DMS 273 (cell line): ENCODE data around the gene SUDS3.
A peak's percentile ranks its signal among the peaks of the same experiment; 100 is the strongest.
"Not testable (repeated sequence)": the region's sequence is repeated elsewhere in the genome, so short reads cannot be mapped to it uniquely, and the experiment has no call there.

Experiments used
- DNase-seq: peaks from one replicate; lab custom pipeline; 2025; ENCODE audit not compliant: unreplicated experiment; lab: John Stamatoyannopoulos, UW

Gene SUDS3

DNA sequence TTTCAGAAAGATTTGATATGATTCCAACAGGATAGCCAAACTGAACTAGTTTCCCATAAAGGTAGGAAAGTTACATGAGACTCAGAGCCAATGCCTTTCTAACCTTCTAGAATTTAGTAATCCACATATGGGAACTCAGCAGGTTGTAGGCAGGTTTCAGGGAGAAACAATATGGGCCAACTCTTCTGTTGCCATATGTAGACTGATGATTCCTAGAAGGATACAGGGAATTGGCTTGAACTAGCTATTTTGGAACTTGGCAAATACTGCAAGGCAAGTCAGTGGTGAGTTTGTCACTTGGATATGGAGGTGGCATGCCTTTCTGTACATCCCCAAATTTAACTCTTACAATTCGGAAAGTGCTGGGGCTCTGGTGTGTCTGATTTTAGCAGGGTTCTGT, 15.5 kb downstream of the SUDS3 start:
- DNase-seq = no peak

DNA sequence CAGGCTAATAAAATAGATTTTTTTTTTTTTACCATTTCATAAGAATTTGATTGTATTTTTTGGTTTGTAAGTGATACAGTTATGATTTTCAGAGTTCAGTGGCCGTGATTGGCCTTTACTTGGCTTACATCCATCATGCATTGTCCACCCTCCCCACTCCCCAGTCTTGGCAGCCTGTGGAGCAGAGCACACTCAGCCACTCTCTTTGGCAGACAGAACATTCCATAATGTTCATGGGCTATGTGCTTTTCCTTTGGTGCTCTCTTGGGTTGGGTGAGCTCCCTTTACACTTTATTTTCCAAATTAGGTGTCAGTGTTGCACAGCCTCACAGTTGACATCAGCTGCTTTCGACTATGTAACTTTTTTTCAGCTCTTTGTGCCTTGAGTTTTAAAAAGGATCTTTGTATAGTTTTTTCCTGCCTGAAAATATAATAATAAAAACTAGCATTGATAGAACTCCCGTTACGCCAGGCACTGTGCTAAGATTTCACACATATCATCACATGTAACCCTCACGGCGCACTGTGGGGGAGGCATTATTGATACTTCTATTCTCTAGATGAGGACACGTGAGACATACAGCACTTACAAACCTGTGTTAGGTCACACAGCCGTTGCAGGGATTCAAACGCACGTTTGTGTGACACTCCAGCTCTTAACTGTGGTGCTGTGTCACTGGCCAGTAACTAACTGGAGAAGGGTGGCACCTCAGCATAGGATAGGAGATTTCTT, 21.5 kb downstream of the SUDS3 start:
- no peak for DNase-seq

DNA sequence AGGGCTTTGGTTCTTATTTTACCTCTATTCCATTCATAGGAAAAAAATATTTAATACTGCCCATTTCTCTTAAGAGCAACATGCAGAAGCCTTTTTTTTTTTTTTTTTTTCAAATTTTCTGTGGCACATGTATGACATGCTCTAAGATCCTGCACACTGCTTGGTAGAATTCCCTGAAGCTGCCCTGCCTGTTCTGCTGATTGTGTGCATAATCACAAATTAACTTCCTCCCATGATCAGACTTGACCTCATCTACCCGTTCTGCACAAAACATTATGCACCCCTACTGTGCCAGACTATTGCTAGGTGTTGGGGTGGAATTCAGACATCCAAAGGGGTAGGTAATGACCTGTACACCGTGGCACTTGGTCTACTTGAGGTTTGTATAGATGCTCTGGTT, 22.2 kb downstream of the SUDS3 start:
- no peak for DNase-seq

DNA sequence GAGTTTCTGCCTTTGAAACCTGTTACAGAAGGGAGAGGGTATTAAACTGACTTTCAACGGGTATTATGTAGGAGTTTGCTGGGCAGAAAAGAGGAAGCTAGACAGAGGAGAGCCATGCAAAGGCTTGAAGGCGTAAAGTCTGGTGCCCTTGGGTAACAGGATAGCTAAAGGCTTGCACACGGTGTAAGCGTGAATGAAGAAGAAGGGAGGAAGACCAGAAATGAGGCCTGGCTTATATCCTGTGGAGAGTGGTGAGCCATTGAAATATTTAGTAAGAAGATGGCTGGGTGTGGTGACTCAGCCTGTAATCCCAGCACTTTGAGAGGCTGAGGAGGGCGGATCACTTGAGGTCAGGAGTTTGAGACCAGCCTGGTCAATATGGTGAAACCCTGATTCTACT, 22.6 kb downstream of the SUDS3 start:
- DNase-seq = no peak

DNA sequence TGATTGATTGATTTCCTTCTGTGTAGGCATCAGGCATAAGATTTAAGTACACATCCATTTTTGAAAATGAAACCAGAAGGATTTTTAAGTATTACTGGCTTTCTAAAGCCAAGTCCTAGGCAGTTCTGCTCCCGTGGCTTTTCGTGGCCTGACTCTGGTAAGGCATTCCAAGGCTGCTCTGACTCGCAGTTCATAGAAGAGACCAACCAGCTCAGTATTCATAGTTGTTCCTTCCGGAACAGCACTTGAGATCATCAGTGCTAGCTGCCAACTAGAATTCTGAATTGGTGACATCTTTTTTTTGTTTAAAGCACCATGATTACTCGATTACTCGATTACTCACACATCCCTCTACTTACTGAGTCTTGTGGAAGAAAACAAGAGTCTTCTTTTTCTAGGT, 25.9 kb downstream of the SUDS3 start:
- DNase-seq = no peak

DNA sequence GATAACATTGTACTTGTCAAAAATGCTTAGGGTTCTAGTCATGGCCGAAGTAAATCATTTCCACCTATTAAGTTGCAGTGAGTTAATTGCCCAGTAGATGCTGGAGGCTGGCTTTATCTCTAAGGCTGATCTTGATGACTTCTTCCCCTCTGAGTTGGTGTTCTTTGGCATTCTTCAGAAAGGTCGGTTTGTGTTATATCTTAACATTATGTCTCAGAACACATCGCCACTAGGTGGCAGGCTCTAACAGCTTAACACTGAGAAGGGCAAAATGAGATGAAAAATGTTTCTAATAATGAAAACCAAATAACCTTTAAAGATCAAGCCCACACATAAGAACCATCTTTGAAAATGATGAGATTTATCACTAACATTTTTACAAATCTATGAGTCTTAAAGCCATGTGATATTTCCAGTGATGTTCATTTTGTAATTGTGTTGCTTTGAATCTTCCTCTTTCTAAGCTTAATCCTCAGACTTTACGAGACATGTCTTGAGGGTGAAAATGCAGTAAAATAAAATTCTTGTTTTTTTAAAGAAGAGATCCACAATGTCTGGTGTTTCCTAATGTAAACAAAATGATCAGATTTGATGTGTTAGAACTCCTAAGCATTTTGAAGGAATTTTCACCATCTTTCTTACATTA, 28.6 kb downstream of the SUDS3 start:
- peak; percentile 67 for DNase-seq

DNA sequence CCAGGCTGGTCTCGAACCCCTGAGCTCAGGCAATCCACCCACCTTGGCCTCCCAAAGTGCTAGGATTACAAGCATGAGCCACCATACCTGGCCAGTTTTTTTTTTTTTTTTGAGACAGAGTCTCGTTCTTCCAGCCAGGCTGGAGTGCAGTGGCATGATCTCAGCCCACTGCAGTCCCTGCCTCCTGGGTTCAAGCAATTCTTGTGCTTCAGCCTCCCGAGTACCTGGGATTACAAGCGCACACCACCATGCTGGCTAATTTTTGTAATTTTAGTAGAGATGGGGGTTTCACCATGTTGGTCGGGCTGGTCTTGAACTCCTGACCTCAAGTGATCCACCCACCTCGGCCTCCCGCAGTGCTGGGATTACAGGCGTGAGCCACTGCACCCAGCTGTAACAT, 31.9 kb downstream of the SUDS3 start:
- not testable (repeated sequence) for DNase-seq

DNA sequence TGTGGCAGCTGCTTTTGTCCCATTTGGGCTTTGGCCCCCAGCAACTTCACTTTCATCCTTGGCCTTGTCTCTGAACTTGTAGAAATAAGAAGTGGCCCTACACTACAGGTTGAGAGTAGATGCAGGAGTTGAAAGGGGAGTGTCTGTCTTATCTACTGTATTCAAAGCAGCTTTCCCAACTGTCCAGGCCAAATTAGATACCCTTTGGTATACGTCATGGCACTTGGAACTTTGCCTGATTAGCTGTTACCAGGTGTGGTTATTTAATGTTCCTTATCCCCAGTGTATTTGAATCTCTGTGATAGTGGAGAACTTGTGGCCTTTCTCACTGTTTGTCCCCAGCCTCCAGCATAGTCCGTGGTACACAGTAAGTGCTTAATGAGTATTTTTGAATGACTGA, 33.5 kb downstream of the SUDS3 start:
- no peak for DNase-seq

DNA sequence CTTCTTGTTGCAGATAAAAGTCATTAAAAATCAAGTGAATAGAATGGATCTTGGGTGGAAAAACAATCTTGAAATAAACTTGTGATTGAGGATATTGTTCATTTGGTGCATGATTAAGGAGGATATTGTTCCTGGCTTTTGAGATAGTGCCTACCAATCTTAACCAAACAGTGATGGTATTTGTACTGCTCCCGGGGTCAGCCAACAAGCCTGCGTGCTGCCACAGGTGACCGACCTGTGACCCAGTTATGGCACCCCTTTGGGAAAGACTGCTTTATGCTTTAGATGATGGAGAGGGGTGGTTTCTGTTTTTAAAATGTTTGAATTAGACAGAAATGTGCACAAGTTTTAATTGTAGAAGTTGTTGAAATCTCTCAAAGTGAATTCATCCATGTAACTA, 41.6 kb downstream of the SUDS3 start:
- DNase-seq = no peak

DNA sequence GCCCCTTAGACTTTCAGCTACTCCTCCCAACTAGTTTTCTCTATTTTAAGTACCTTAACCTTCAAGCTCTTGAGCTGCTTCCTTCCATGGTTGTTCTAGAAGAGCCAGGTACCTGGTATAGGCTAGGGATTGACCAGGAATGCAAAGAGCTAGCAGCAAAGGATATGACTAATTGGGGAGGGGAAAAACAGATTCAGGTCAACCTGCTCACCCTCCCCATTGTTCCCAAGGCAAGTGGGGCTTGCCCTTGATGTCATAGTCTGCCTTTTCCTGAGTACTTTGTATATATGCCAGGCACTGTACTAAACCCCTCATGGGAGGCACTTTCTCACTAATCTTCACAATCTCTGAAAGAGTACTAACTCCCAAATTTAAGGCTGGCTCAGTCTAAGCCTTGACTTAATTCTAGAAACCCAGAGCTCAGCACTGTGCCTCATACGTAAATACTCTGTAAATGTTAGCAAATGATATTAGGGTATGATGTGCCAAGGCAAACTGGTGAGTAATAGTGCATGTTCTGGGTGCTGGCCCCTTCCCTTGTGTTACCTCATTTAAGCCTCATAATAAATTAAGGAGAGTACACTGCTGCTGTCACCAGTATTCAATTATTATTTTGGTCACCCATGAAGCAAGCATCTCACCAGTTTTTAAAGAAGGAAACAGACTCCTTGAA, 42.2 kb downstream of the SUDS3 start:
- no peak for DNase-seq

DNA sequence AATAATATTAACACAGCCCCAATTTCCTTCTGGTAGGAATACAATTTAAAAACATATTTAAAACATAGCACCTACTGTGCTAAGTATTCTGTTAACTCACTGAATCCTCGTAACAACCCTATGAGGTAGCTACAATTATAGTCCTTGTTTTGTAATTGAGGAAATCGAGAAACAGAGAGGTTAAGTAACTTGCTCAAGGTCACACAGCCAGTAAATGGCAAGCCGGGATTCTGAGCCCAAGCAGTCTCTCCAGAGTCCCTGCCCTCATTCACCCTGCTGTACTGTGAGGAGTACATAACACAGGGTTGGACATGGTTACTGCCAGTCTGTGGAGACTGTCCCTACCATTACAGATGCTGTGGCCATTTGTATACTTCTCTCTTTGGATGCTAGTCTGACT, 44.3 kb downstream of the SUDS3 start:
- no peak for DNase-seq

DNA sequence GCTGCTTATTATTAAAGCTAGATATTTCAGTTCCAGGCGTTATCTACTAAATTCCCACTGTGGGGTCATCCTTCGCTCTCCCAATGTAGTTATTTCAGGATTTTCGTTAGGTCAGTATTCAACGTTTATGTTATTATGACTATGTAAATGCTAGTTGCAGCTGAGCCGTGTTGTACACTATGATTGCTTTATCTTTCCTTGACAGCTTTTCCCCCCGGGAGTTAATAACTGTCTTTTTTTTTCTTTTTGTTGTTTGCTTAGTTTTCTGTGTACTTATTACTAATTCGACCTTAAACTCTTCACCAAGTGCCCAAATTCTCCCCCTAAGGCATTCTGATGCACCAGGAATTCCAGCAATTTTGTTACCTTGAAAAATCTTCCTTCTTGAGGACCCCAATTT, 48.5 kb downstream of the SUDS3 start:
- DNase-seq = no peak

DNA sequence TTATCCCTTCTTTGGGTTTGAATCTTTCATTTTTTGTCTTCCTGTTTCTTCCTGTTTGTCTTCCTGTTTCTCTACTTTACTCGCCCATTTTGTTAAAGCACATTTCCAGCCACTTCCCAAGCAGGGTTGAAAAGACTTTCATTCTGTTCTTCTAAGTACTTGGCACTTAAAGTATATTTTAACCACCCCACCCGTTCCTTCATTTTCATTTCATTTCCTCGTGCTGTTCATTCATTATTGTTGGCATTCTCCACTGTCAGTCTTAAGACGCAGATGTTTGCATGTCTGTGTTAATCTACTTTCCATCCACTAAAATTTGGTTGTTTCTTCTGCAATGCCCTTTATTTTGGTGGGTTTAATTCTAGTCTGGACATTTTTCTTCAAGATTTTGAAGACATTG, 49.0 kb downstream of the SUDS3 start:
- DNase-seq = no peak

DNA sequence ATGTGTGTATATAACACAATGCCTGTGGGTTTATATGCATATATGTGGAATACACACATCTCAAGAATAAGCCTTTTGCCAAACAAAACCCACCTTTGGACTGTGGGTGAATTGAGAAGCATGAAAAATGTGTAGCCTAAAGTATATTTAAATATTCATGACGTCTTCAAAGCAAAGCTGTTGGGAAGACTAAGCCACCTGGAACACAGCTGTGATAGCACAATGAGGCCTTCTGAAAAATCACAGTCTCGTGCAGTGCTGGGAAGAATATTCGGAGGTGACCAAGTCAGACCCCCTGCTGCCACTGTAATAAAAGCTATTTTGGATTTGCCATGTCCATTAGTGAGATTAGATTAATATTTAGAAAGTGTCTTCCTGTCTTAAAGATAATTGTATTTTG, 51.5 kb downstream of the SUDS3 start:
- DNase-seq = no peak

DNA sequence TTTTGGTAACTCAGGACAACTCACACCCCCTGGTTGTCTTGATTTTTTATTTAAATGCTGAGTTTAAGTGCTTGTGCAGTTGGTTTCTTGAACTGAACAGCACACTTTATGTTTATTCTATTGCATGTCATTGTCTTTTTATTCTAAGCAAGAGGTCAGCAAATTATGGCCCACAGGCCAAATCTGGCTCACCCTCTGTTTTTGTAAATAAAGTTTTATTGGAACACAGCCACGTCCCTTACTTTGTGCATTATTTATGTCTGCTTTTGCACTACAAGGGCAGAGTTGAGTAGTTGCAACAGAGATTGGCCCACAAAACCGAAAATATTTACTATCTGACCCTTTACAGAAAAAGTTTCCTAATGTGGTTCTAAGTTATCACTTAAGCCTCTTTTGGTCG, 52.3 kb downstream of the SUDS3 start:
- no peak for DNase-seq

DNA sequence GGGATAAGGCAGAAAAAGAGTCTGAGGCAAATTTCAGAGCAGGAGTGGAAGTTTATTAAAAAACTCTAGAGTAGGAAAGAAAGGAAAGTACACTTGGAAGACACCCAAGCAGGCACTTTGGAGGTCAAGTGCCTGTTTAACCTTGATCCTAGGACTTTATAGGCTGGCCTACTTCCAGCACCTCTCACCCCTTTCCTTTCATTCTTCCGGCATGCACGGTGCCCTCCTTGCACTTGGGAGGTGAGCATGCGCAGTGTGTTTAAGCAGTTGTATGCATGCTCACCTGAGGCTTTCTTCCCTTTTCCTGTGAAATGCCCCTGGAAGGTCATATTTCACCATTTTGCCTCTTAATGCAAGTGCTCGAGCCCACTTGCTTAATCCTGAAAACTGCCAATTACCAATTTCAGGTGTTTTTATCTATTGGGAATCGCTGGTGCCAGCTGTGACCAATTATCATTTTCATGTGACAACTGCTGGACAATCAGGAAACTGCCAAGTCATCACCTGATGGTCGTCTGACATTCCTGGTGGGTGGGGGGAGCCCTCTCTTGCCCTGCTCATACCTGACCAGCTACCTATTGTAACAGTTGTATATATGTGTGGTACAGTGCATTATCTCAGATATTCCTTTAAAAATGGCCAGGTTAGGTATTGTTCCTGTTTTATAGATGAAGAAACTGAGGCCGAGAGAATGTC, 53.5 kb downstream of the SUDS3 start:
- DNase-seq = no peak

DNA sequence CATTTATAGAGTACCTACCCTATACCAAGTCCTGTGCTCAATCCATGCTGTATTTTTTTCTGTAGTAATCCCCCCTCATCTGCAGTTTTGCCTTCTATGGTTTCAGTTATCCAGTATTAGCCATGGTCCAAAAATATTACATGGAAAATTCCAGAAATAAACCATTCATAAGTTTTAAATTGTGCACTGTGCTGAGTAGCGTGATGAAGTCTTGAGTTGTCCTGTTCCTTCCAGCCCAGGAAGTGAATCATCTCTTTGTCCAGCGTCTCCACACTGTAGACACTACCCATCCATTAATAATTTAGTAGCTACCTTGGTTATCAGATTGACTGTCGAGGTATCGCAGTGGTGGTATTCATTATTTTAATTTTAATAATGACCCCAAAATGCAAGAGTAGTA, 54.2 kb downstream of the SUDS3 start:
- no peak for DNase-seq

DNA sequence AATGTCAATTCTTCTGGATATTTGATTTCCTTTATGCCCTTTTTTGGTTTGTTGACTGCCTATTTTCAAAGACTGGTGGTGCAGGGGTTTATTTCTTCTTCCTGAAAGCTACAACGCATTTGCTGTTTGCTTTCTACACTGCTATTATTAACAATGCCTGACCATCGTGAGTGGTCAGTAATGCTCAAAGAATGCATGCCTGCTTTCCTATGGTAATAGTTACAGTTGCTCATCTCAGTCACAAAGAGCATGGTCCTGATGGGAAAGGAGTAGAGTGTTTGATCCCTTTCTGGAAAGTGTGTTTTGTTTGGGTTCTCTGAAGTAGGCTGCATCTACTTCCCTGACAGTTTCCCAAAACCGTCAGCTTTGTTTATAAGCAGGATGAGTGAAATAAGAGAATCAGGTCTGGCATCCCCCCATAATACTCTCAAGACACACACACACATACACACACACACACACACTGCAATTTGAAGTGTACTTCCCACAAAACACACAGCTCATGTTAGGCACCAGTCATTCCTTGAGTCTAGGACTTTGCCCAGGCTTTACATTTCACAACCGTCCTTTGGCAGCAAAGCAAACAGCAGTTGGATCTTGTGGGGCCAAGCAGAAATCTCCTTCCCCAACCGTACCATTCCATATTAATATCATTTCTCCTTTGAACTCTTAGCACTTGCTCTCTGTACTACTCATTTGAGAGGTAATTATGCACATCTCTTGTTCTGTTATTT, 56.6 kb downstream of the SUDS3 start:
- DNase-seq = no peak

DNA sequence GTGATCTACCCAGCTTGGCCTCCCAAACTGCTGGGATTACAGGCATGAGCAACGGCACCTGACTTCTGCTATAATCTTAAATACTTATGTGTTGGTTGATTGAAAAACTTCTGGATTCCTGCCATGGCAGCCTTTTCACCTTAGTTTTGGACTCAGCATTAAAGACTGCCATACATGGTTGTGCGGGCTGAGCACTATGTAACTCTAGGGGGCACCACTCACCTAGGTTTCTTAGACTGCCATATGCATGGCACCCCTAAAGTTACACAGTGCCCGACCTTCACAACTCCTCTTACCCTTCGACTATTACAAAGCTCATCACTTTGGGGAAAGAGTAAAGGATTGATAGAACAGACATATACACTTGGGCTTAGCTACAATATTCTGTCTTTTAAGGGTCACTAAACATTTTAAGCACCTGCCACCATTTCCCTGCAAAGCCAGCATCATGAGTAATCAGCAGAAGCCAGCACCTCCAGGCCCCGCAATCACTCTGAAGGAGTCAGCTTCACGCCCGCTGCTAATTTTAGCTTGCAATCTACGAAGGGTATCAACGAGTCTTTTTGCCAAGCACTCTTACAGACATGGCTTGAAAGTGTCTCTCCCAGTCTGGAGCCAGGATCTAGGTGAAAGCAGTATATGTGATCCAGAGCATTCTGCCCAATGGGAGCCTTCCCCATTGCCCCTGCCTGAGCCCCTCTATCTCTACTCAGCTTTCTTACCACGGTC, 59.8 kb downstream of the SUDS3 start:
- DNase-seq = peak; percentile 36

DNA sequence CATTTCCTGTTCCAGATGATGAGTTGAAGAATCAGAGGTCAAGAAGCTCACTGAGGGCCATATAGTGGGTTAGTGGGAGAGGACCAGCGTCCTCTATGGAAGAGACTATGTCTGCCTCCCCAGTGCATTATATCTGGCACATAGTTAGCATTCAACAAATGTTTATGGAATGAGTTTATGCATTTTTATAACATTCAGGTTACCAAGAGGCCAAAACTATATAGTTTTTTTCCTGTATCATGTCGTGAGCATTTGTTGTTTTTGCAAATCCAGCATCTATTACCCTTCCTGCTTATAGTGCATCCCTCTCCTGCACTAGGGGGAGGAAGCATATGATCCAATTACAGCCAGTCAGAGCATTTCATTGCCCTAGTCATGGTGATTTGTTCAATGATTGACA, 60.6 kb downstream of the SUDS3 start:
- no peak for DNase-seq

DNA sequence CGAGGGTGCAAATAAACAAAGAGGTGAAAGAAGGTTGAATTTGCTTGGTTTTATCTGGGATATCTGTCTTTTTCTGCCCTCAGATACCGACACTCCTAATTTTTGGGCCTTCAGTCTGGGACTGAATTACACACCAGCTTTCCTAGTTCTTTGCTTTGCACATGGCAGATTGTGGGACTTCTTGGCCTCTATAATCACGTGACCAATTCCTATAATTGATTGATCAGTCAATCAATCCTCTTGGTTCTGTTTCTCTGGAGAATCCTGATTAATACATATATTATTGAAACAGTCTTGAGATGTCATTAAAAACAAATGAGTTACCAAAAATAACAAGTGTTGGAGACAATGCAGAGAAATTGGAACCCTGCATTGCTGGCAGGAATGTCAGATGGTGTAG, 62.7 kb downstream of the SUDS3 start:
- DNase-seq = no peak
